CD14-positive monocyte (primary cell): ENCODE data around the gene DYNC2LI1. TPM values are rescaled to one million over a fixed set of nuclear protein-coding genes. Genes with fewer than 3 reads are reported as not detected.

ENCODE experiments used
- DNase-seq, 3 donors: peaks; one replicate each; pipeline ENCODE4 v3.0.0-alpha.2; 2011 to 2022
- H2AFZ ChIP-seq: 2 replicates; pipeline ENCODE4 v1.6.0; 2012; ENCODE audit warnings: mild to moderate bottlenecking, low read depth, low read length, inconsistent platforms; ENCODE audit not compliant: insufficient read depth, poor library complexity, severe bottlenecking
- H3K27ac ChIP-seq, 2 donors: 1 replicate in 1 of 2; 2 replicates in 1 of 2; pipeline ENCODE4 v1.5.1; 2012 to 2013; ENCODE audit warnings: low read length in 2 of 2, control low read depth in 1 of 2, inconsistent platforms in 1 of 2, low read depth in 1 of 2, mild to moderate bottlenecking in 1 of 2
- H3K27me3 ChIP-seq, 2 donors: one replicate each; pipeline versions ENCODE4 v1.6.0 to v1.6.1; 2011 to 2013; ENCODE audit warnings: low read length in 2 of 2; ENCODE audit not compliant: control insufficient read depth in 2 of 2, insufficient read depth in 2 of 2
- H3K36me3 ChIP-seq, 2 donors: replicated peaks in 1 of 2; 1 replicate in 1 of 2; 2 replicates in 1 of 2; pipeline versions ENCODE4 v1.5.1 to v1.6.1; 2012 to 2013; ENCODE audit warnings: low read length in 2 of 2, control low read depth in 1 of 2, inconsistent platforms in 1 of 2, mild to moderate bottlenecking in 1 of 2; ENCODE audit not compliant: insufficient read depth in 2 of 2, control insufficient read depth in 1 of 2
- H3K4me1 ChIP-seq, 2 donors: 1 replicate in 1 of 2; 2 replicates in 1 of 2; pipeline versions ENCODE4 v1.5.1 to v1.6.1; 2012 to 2013; ENCODE audit warnings: low read length in 2 of 2, control low read depth in 1 of 2, inconsistent platforms in 1 of 2, mild to moderate bottlenecking in 1 of 2, moderate library complexity in 1 of 2; ENCODE audit not compliant: insufficient read depth in 2 of 2, control insufficient read depth in 1 of 2
- H3K4me2 ChIP-seq: replicated peaks from 2 replicates; pipeline ENCODE3; 2012; ENCODE audit warnings: low read length, moderate library complexity, mild to moderate bottlenecking; ENCODE audit not compliant: poor library complexity, severe bottlenecking; ENCODE audit errors: extremely low read depth
- H3K4me3 ChIP-seq, 3 experiments: fragments of 200-600 bp in 1 of 3; sonication (generic) in 1 of 3; replicated peaks in 1 of 3; 1 replicate in 2 of 3; 2 replicates in 1 of 3; pipeline ENCODE4 v1.5.1; 2011 to 2013; ENCODE audit warnings: low read length in 3 of 3, mild to moderate bottlenecking in 3 of 3, control low read depth in 2 of 3, low read depth in 2 of 3, inconsistent platforms in 1 of 3, moderate library complexity in 1 of 3
- H3K79me2 ChIP-seq: 2 replicates; pipeline ENCODE4 v1.6.0; 2012; ENCODE audit warnings: mild to moderate bottlenecking, control low read depth, inconsistent platforms, low read length, moderate library complexity; ENCODE audit not compliant: insufficient read depth
- H3K9ac ChIP-seq: 2 replicates; pipeline ENCODE4 v1.6.0; 2017; ENCODE audit warnings: low read length, mild to moderate bottlenecking; ENCODE audit not compliant: insufficient read depth, poor library complexity, severe bottlenecking
- H3K9me3 ChIP-seq, 2 donors: replicated peaks in 1 of 2; 1 replicate in 1 of 2; 2 replicates in 1 of 2; pipeline versions ENCODE4 v1.5.1 to v1.6.1; 2012 to 2013; ENCODE audit warnings: low read length in 2 of 2, control low read depth in 1 of 2; ENCODE audit not compliant: control insufficient read depth in 1 of 2, insufficient read depth in 1 of 2
- H4K20me1 ChIP-seq: 2 replicates; pipeline ENCODE4 v1.6.0; 2012; ENCODE audit warnings: mild to moderate bottlenecking, low read length, control low read depth, moderate library complexity; ENCODE audit not compliant: insufficient read depth
- H3K27ac Mint-ChIP-seq, 7 donors: one replicate each; pipeline ENCODE4 v1.8.0; 2020; ENCODE audit warnings: mild to moderate bottlenecking in 7 of 7, mixed read lengths in 7 of 7, moderate library complexity in 6 of 7, inconsistent platforms in 2 of 7
- H3K27me3 Mint-ChIP-seq, 3 donors: one replicate each; pipeline ENCODE4 v1.8.0; 2021 to 2022; ENCODE audit warnings: low read depth in 3 of 3, mild to moderate bottlenecking in 3 of 3, mixed read lengths in 3 of 3, moderate library complexity in 3 of 3, inconsistent platforms in 1 of 3
- H3K36me3 Mint-ChIP-seq, 2 donors: one replicate each; pipeline ENCODE4 v1.8.0; 2020; ENCODE audit warnings: mixed read lengths in 2 of 2, inconsistent platforms in 1 of 2, mild to moderate bottlenecking in 1 of 2
- H3K4me1 Mint-ChIP-seq: one replicate; pipeline ENCODE4 v1.8.0; 2020; ENCODE audit warnings: mild to moderate bottlenecking, mixed read lengths
- H3K4me3 Mint-ChIP-seq, 2 donors: one replicate each; pipeline ENCODE4 v1.8.0; 2020; ENCODE audit warnings: mild to moderate bottlenecking in 2 of 2, mixed read lengths in 2 of 2, moderate library complexity in 1 of 2
- H3K9me3 Mint-ChIP-seq, 7 donors: one replicate each; pipeline ENCODE4 v1.8.0; 2020 to 2022; ENCODE audit warnings: mixed read lengths in 7 of 7, mild to moderate bottlenecking in 6 of 7, moderate library complexity in 6 of 7, inconsistent platforms in 2 of 7
- WGBS: methylation state at CpG from one replicate; pipeline ENCODE4 v1.1.5; 2013; ENCODE audit warnings: missing lambda C conversion rate; ENCODE audit not compliant: insufficient coverage; 5-methylcytosine and 5-hydroxymethylcytosine counted together
- intact Hi-C, 2 donors: fragments of 100-400 bp; cut with micrococcal nuclease; formaldehyde crosslinking; loops; one replicate each; pipeline versions ENCODE4 v1.15.0 to v1.15.1; 2023
- polyA plus RNA-seq, 3 donors: library from polyadenylated mRNA; depleted of rRNA in 1 of 3; unstranded in 2 of 3; stranded (reverse) in 1 of 3; fragments of 300-500 nt in 2 of 3; fragments of >200 nt in 1 of 3; fragmentation: Illumina TruSeq in 2 of 3; gene quantifications; 1 replicate in 2 of 3; 2 replicates in 1 of 3; pipeline ENCODE4 v1.2.3, GENCODE V29; 2012 to 2021
- TF ChIP-seq, protein P1 (sequence below): fragments of 200-600 bp; IDR thresholded peaks from one replicate; pipeline ENCODE4 v1.8.0; 2022; ENCODE audit warnings: antibody characterized with exemption, mild to moderate bottlenecking

The DYNC2LI1 gene
- polyA plus RNA-seq, 3 donors, result 2.5 to 4.4 (median 3.5) TPM

DNA sequence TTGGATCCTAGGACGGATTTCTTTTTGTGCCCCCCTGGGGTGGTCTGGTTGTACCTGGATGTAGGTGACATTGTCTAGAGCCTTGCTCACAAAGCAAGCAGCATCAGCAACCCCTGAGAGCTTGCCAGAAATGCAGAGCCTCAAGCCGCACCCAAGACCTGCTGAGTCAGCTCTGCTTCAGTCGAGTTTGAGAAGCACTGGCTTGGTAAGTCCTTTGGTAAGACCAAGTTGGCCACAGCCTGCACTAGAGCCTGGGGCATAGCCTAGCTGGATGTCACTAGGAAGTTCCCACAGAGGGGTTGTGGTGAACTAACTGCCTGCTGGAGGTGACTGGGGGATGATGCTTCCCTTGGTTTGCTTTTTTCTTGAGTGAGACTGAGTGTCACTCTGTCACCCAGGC lies 58.6 kb downstream of the DYNC2LI1 start:
- no peak overlapping the region for H3K4me2 ChIP-seq
- H3K4me1 ChIP-seq, result no peaks in the 10 kb centered on the region
- intact Hi-C loops, result no loop called here
- no peak overlapping the region for H3K9ac ChIP-seq
- WGBS, result 66% methylated on average over 3 of the region's 3 CpGs
- no peak overlapping the region for H3K27ac ChIP-seq
- no peak overlapping the region for H3K27ac Mint-ChIP-seq
- no peaks in the 10 kb centered on the region for H3K36me3 ChIP-seq
- H3K4me1 Mint-ChIP-seq, result peaks cover 4% of the 10 kb centered on the region
- H3K4me3 Mint-ChIP-seq, result peak overlapping the region in 1 of 2 donors; percentile 46
- TF ChIP-seq, protein P1, sequence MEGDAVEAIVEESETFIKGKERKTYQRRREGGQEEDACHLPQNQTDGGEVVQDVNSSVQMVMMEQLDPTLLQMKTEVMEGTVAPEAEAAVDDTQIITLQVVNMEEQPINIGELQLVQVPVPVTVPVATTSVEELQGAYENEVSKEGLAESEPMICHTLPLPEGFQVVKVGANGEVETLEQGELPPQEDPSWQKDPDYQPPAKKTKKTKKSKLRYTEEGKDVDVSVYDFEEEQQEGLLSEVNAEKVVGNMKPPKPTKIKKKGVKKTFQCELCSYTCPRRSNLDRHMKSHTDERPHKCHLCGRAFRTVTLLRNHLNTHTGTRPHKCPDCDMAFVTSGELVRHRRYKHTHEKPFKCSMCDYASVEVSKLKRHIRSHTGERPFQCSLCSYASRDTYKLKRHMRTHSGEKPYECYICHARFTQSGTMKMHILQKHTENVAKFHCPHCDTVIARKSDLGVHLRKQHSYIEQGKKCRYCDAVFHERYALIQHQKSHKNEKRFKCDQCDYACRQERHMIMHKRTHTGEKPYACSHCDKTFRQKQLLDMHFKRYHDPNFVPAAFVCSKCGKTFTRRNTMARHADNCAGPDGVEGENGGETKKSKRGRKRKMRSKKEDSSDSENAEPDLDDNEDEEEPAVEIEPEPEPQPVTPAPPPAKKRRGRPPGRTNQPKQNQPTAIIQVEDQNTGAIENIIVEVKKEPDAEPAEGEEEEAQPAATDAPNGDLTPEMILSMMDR, result no peak
- H3K9me3 ChIP-seq, result no peaks in the 10 kb centered on the region
- peaks cover 5 to 30% of the 10 kb centered on the region in 2 donors for H3K27me3 ChIP-seq
- H3K27me3 Mint-ChIP-seq, result peaks cover 21 to 45% (median 34%) of the 10 kb centered on the region in 3 donors
- no peaks in the 10 kb centered on the region for H3K36me3 Mint-ChIP-seq
- no peak overlapping the region for H2AFZ ChIP-seq
- H3K4me3 ChIP-seq, result no peak overlapping the region
- DNase-seq, result no peak
- peaks cover 0 to 2% (median 0%) of the 10 kb centered on the region in 7 donors for H3K9me3 Mint-ChIP-seq
- H3K79me2 ChIP-seq, result no peaks in the 10 kb centered on the region
- H4K20me1 ChIP-seq, result no peaks in the 10 kb centered on the region

DNA sequence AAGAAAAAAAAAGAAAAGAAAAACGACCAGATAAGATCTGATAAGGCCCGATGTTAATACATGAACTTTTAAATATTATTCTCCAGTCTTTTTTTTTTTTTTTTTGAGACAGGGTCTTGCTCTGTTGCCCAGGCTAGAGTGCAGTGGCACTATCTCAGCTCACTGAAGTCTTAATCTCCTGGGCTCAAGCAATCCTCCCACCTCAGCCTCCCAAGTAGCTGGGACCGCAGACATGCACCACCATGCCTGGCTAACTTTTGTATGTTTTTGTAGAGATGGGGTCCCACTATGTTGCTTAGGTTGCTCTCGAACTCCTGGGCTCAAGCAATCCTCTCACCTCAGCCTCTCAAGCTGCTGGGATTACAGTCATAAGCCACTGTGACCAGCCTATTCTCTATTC lies 63.2 kb downstream of the DYNC2LI1 start:
- Histone ChIP-seq H3K79me2 (no peaks in the 10 kb centered on the region), H3K36me3 (no peaks in the 10 kb centered on the region), H4K20me1 (no peaks in the 10 kb centered on the region), H3K27ac (no peak overlapping the region), H3K4me2 (no peak overlapping the region), H2AFZ (no peak overlapping the region), H3K4me1 (no peaks in the 10 kb centered on the region), H3K9ac (no peak overlapping the region), H3K27me3 (peaks cover 0 to 6% of the 10 kb centered on the region in 2 donors), H3K9me3 (no peaks in the 10 kb centered on the region), H3K4me3 (no peak overlapping the region)
- intact Hi-C loops, result no loop called here
- H3K9me3 Mint-ChIP-seq, result peaks cover 0 to 2% (median 0%) of the 10 kb centered on the region in 7 donors
- H3K36me3 Mint-ChIP-seq, result no peaks in the 10 kb centered on the region
- H3K4me3 Mint-ChIP-seq, result no peak overlapping the region
- WGBS, result no CpG with 5 or more reads among the region's 4 CpGs
- no peak for DNase-seq
- no peak overlapping the region for H3K27ac Mint-ChIP-seq
- peaks cover 9 to 11% (median 10%) of the 10 kb centered on the region in 3 donors for H3K27me3 Mint-ChIP-seq
- no peaks in the 10 kb centered on the region for H3K4me1 Mint-ChIP-seq
- TF ChIP-seq, protein P1, result no peak
